HG03442 (cell line): ENCODE results near the gene PARP3.
"Not testable (repeated sequence)": the region's sequence is repeated elsewhere in the genome, so short reads cannot be mapped to it uniquely, and the experiment has no call there.

Source experiments
- ATAC-seq: cut with Tn5 transposase; IDR thresholded peaks from one replicate; pipeline ENCODE4 v1.9.1; 2021; ENCODE audit warnings: mild to moderate bottlenecking, moderate library complexity; ENCODE audit not compliant: unreplicated experiment

PARP3 gene

GRCh38 chr3:51983578-51984268 lies 41.6 kb downstream of the PARP3 start:
- no peak for ATAC-seq

GRCh38 chr3:51984269-51984647 lies 42.1 kb downstream of the PARP3 start:
- no peak for ATAC-seq

- ATAC-seq = no peak
Measured at GRCh38 chr3:51985063-51985462, 42.9 kb downstream of the PARP3 start.

- no peak for ATAC-seq
Measured at GRCh38 chr3:51986010-51986947, 44.1 kb downstream of the PARP3 start.

GRCh38 chr3:51987568-51987967 lies 45.4 kb downstream of the PARP3 start:
- ATAC-seq = no peak

- ATAC-seq = no peak
Measured at GRCh38 chr3:51988286-51989146, 46.4 kb downstream of the PARP3 start.

- ATAC-seq = not testable (repeated sequence)
Measured at GRCh38 chr3:51990501-51990971, 48.4 kb downstream of the PARP3 start.

GRCh38 chr3:51992017-51992682 lies 50.0 kb downstream of the PARP3 start:
- ATAC-seq = no peak

- ATAC-seq = not testable (repeated sequence)
Measured at GRCh38 chr3:51993657-51994056, 51.5 kb downstream of the PARP3 start.

- no peak for ATAC-seq
Measured at GRCh38 chr3:51994530-51994929, 52.4 kb downstream of the PARP3 start.

GRCh38 chr3:51995346-51996163 lies 53.4 kb downstream of the PARP3 start, which contains the start of gene RPL29:
Gene RPL29, minus strand, starts transcription at chr3:51995895. Its CDS starts 434 bp downstream, at chr3:51995461.
- ATAC-seq = peak; percentile 75

- ATAC-seq = no peak
Measured at GRCh38 chr3:51997172-51997571, 55.0 kb downstream of the PARP3 start.

GRCh38 chr3:51997935-51998596 lies 55.9 kb downstream of the PARP3 start:
- no peak for ATAC-seq
